ENCODE data around the gene RIN1. TPM values are rescaled to one million over a fixed set of nuclear protein-coding genes. Genes with fewer than 3 reads are reported as not detected.

Gene RIN1
- total and polyA plus RNA-seq, 2 of the 13 experiments (the other 11 are each of a cell fraction or from before 2014, with no cell fraction given) = 2.4 to 4.1 TPM

DNA sequence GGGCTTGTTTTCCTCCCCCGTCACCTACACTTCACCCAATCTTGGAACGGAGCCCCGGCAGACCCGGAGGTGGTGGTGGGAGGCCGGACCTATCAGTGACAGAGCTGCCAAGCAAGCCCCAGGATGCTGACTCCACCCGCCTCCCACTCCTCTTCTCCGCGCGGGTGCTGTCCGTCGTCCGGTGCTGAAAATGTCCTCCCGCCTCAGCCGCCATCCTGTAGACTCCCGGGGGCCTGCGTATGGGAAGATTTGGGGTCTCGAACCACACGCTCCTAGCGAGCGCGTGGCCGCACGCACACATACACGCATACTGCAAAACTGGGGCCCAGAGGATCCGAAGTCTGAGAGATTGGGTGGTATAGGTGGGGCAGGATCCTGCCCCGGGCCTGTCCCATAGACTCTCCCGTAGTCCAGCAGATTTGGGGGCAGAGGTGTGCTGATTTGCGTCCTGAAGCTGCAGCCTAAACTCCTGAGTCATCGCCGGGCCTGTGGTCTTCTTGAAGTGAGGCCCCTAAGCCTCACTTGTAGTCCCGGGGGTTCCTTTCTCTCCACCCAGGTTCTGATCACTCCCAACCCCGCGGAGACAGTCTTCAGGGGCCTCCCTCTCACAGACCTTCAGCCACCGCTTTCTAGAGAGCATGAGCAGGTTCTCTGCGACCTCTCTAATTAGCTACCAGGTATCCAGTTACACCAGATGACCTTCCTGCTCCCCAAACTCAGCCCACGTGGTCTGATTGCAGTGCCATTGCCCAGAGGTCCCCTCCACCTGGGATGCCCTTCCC lies 46.5 kb downstream of the RIN1 start (continued):
- no peak for TF ChIP-seq ZBTB38 (CRISPR knock-in tag; IDR thresholded peaks at IDR 0.05)
- TF ChIP-seq ZNF264 (CRISPR knock-in tag; IDR thresholded peaks at IDR 0.05) = 0 out of 2 replicates have a peak, but pooled peaks have one; percentile 53
- TF ChIP-seq CHD4 (IDR thresholded peaks at IDR 0.05; ENCODE audit: borderline replicate concordance, low read length) = no peak
- TF ChIP-seq RORA (CRISPR knock-in tag; IDR thresholded peaks at IDR 0.05) = no peak
- TF ChIP-seq ZBTB7B (CRISPR knock-in tag; IDR thresholded peaks at IDR 0.05) = 0 out of 2 replicates have a peak, but pooled peaks have one; percentile 23
- TF ChIP-seq HNRNPUL1 (IDR thresholded peaks at IDR 0.05; ENCODE audit: low read depth, low read length) = no peak
- TF ChIP-seq THYN1 (CRISPR knock-in tag; IDR thresholded peaks at IDR 0.05; ENCODE audit: borderline replicate concordance, low read depth) = no peak
- no peak for TF ChIP-seq SETDB1 (CRISPR knock-in tag; IDR thresholded peaks at IDR 0.05; ENCODE audit: borderline replicate concordance)
- TF ChIP-seq, protein P1, sequence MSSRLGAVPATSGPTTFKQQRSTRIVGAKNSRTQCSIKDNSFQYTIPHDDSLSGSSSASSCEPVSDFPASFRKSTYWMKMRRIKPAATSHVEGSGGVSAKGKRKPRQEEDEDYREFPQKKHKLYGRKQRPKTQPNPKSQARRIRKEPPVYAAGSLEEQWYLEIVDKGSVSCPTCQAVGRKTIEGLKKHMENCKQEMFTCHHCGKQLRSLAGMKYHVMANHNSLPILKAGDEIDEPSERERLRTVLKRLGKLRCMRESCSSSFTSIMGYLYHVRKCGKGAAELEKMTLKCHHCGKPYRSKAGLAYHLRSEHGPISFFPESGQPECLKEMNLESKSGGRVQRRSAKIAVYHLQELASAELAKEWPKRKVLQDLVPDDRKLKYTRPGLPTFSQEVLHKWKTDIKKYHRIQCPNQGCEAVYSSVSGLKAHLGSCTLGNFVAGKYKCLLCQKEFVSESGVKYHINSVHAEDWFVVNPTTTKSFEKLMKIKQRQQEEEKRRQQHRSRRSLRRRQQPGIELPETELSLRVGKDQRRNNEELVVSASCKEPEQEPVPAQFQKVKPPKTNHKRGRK (CRISPR knock-in tag; IDR thresholded peaks at IDR 0.05) = no peak
- 0 out of 2 replicates have a peak, but pooled peaks have one; percentile 39 for TF ChIP-seq KDM3A (CRISPR knock-in tag; IDR thresholded peaks at IDR 0.05; ENCODE audit: low read depth)
- TF ChIP-seq ZNF143 (CRISPR knock-in tag; IDR thresholded peaks at IDR 0.05) = no peak
- TF ChIP-seq, protein P2, sequence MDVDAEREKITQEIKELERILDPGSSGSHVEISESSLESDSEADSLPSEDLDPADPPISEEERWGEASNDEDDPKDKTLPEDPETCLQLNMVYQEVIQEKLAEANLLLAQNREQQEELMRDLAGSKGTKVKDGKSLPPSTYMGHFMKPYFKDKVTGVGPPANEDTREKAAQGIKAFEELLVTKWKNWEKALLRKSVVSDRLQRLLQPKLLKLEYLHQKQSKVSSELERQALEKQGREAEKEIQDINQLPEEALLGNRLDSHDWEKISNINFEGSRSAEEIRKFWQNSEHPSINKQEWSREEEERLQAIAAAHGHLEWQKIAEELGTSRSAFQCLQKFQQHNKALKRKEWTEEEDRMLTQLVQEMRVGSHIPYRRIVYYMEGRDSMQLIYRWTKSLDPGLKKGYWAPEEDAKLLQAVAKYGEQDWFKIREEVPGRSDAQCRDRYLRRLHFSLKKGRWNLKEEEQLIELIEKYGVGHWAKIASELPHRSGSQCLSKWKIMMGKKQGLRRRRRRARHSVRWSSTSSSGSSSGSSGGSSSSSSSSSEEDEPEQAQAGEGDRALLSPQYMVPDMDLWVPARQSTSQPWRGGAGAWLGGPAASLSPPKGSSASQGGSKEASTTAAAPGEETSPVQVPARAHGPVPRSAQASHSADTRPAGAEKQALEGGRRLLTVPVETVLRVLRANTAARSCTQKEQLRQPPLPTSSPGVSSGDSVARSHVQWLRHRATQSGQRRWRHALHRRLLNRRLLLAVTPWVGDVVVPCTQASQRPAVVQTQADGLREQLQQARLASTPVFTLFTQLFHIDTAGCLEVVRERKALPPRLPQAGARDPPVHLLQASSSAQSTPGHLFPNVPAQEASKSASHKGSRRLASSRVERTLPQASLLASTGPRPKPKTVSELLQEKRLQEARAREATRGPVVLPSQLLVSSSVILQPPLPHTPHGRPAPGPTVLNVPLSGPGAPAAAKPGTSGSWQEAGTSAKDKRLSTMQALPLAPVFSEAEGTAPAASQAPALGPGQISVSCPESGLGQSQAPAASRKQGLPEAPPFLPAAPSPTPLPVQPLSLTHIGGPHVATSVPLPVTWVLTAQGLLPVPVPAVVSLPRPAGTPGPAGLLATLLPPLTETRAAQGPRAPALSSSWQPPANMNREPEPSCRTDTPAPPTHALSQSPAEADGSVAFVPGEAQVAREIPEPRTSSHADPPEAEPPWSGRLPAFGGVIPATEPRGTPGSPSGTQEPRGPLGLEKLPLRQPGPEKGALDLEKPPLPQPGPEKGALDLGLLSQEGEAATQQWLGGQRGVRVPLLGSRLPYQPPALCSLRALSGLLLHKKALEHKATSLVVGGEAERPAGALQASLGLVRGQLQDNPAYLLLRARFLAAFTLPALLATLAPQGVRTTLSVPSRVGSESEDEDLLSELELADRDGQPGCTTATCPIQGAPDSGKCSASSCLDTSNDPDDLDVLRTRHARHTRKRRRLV (CRISPR knock-in tag; IDR thresholded peaks at IDR 0.05) = peak; percentile 71; the same call in 1 of the 2 replicates
- TF ChIP-seq FOSL2 (CRISPR knock-in tag; IDR thresholded peaks at IDR 0.05) = peak; percentile 28; the same call in 1 of the 2 replicates
- TF ChIP-seq MAF1 (CRISPR knock-in tag; IDR thresholded peaks at IDR 0.05; ENCODE audit: borderline replicate concordance) = peak; percentile 20; the same call in 1 of the 2 replicates
- TF ChIP-seq SMAD1 (CRISPR knock-in tag; IDR thresholded peaks at IDR 0.05; ENCODE audit: borderline replicate concordance, low read depth) = no peak
- TF ChIP-seq, protein P3, sequence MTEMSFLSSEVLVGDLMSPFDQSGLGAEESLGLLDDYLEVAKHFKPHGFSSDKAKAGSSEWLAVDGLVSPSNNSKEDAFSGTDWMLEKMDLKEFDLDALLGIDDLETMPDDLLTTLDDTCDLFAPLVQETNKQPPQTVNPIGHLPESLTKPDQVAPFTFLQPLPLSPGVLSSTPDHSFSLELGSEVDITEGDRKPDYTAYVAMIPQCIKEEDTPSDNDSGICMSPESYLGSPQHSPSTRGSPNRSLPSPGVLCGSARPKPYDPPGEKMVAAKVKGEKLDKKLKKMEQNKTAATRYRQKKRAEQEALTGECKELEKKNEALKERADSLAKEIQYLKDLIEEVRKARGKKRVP (CRISPR knock-in tag; IDR thresholded peaks at IDR 0.05) = peak in 1 of 2 experiments; percentile 41; a peak in 1 of 4 replicates
- TF ChIP-seq KMT2B (CRISPR knock-in tag; IDR thresholded peaks at IDR 0.05) = no peak; the same call in none of the 2 replicates
- TF ChIP-seq TEAD3 (CRISPR knock-in tag; optimal IDR thresholded peaks at IDR 0.05; ENCODE audit: borderline replicate concordance) = no peak
- TF ChIP-seq ZBTB1 (CRISPR knock-in tag; IDR thresholded peaks at IDR 0.05; ENCODE audit: borderline replicate concordance) = peak; percentile 75; the same call in 1 of the 2 replicates
- TF ChIP-seq, protein P4, sequence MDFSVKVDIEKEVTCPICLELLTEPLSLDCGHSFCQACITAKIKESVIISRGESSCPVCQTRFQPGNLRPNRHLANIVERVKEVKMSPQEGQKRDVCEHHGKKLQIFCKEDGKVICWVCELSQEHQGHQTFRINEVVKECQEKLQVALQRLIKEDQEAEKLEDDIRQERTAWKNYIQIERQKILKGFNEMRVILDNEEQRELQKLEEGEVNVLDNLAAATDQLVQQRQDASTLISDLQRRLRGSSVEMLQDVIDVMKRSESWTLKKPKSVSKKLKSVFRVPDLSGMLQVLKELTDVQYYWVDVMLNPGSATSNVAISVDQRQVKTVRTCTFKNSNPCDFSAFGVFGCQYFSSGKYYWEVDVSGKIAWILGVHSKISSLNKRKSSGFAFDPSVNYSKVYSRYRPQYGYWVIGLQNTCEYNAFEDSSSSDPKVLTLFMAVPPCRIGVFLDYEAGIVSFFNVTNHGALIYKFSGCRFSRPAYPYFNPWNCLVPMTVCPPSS (IDR thresholded peaks at IDR 0.05) = no peak
- TF ChIP-seq ZNF674 (CRISPR knock-in tag; IDR thresholded peaks at IDR 0.05; ENCODE audit: low read depth) = no peak

Measured in HepG2 (cell line).